ENCODE data around the gene MED7.

MED7 gene

GRCh38 chr5:157100140-157100679 lies 42.5 kb downstream of the MED7 start:
- no peak for TF ChIP-seq CTCF (IDR thresholded peaks at IDR 0.05; ENCODE audit: control extremely low read depth, extremely low read depth, low read depth, missing control alignments)
- POLR2A ChIA-PET: no interaction called here

GRCh38 chr5:157088342-157088990 lies 54.2 kb downstream of the MED7 start:
- CTCF ChIA-PET: no interaction called here
- no peak for DNase-seq (ENCODE audit: extremely low spot score)
- POLR2A ChIA-PET: no interaction called here
- no peak for TF ChIP-seq CTCF (IDR thresholded peaks at IDR 0.05; ENCODE audit: control extremely low read depth, extremely low read depth, low read depth, missing control alignments)

More at GRCh38 chr5:157100140-157100679, 42.5 kb downstream of the MED7 start:
- no peak for DNase-seq (ENCODE audit: extremely low spot score)
- CTCF ChIA-PET: interaction anchor here (2.0 to 3.0 kb wide), 3 partner anchors 17 to 32 kb away, joined by 7 to 9 read pairs (median 7); no protein-coding TSS in a partner anchor

Measured in GM10248 (cell line).